GM19468 (cell line): ENCODE results near the gene DDX59.
A peak's percentile ranks its signal among the peaks of the same experiment; 100 is the strongest.

Experiments
- ATAC-seq: cut with Tn5 transposase; IDR thresholded peaks from one replicate; pipeline ENCODE4 v1.9.1; 2021; ENCODE audit warnings: mild to moderate bottlenecking, moderate library complexity, moderate number of reproducible peaks; ENCODE audit not compliant: unreplicated experiment; ENCODE audit errors: extremely low read depth

Gene DDX59

DNA sequence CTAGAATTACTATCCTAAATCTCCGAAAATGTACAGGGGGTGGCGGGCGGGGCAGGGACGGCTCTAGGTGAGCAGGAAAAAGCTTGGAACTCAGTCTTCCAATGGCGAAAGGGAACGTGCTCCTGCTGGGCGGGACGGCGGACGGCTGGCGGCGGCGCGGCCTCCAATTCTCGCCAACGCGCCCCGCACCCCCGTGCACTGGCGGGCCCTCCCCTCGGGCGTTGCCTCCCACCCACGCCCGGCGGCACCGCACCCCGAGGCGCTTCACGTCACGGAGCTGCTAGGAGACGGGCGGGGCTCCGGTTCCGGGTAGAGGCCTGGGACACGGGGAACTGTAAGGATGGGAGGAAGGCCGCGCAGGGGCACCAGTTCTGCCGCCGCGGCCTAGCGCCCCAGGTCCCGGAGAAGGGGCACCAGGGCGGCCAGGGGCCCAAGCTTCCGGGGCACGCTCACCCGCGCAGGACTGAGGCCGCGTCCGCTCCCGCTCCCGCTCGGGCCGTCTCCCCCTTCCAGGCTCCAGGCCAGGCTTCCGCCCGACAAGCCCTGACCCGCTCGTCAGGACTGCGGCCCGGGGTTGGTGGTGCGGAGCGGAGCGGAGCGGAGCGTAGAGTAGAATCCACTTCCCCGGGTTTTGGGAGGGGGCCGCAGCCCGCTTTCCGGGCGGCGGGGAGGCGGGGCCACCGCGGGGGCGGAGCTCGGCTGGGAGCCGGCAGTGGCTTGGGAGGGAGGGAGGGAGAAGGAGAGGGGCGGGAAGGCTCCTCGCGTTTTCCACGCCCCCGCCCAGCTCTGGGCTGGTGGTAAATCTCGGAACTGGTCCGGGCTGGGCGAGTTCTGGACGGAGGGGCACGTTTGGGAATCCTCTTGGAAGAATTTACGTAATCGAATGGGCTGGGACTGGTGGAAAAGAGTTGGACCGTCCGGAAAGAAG, at the start of gene DDX59:
DDX59 (minus strand) TSS at position 594 of the 928 bp plus-strand sequence. CDS start 3,167 bp downstream, outside the sequence.
- peak; percentile 86 for ATAC-seq

DNA sequence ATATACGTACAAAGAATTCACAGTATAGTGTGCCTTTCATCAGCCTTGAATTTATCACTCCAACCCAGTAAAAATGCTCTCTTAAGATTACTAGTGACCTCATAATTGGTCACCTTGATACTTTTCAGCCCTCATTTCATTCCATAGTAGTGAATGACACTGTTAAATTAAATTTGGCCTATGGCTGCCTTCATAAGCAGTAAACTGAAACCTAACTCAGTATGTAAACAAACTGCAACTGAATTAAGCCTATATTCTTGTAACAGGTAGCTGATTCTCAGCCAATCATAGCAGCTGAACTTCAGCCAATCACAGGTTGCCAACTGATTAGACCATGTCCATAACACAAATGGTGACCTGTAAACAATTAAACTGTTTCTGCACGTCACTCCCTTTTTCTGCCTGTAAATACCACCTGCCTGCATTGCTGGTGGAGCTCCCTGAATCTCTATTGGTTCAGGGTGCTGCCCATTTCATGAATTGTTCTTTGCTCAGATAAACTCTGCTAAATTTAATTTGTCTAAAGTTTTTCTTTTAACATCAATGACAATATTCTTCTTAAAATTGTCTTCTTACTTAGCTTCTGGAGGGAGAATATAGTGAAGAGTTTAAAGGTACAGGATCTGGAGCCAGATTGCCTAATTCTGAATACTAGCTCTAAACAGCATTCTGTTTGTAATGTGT, 44.9 kb upstream of the DDX59 start:
- ATAC-seq, result no peak

DNA sequence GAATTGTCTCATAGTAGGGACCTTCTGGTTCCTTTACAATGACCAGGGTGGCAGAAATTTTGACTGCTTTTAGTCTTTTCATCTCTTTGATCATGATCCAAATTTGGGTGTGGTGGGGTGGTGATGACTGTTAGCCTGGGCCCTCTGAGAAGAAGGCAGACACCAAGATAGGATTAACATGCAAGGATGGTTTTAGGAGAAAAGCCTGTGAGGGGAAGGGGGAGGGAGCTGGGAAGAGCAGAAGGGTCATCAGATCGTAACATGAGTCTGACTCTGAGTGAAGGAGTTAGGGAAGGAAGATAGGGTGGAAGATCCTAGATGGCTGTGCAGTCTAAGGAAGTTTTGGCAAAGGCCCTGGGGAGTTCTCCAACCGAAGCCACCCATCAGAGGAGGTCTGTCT, 40.5 kb upstream of the DDX59 start:
- ATAC-seq, result no peak

DNA sequence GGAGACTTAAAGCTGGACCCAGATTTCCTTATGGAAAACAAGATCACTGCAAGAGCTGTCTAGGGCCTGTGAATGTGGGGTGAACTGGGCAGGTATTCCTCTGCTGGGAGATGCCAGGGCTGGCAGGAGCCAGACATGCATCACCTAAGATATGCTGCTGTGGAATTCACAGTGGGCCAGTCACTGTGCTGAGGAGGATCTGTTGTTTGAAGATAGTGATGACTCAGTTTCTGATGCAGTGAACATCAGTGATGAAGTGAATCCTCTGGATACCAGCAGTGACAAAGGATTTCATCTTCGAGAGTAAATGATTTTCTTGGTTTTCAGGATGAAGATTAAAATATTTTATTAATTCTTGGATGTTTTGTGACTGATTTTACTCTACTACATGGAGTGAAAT, 39.1 kb upstream of the DDX59 start:
- ATAC-seq, result no peak

GRCh38 chr1:200708161-200708560, 38.5 kb upstream of the DDX59 start:
- no peak for ATAC-seq

GRCh38 chr1:200707116-200707515, 37.4 kb upstream of the DDX59 start:
- ATAC-seq, result no peak

DNA sequence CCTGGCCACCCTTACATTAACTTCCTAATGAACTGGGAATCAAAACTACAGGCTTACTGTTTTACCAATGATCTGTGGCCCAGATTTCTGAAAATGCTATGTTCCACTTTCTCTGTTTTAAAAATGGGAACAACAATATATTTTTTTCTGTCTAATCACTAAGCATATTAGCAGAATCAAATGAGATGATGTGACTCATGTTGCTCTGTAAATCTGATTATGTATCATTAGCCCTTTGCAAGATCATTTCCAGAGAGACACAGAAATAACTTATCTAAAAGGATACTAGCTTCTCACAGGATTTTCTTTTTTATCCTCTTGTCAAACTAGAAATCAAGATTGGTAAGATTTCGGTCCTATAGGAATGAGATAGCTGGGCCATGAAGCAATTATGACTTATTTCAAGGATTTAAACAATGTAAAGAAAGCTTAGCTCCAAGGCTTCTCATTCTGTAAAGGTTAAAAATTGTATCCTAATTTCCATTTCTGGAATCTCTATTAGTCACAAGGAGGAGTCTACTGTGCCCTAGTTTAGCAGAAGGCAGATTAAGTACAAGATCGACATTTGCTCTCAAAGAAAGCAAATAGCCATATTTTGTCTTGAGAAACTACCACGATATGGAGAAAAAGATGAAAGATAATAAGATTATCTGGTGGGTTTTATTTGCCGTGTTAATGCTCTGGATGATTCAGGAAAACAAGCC, 36.6 kb upstream of the DDX59 start:
- ATAC-seq, result no peak

DNA sequence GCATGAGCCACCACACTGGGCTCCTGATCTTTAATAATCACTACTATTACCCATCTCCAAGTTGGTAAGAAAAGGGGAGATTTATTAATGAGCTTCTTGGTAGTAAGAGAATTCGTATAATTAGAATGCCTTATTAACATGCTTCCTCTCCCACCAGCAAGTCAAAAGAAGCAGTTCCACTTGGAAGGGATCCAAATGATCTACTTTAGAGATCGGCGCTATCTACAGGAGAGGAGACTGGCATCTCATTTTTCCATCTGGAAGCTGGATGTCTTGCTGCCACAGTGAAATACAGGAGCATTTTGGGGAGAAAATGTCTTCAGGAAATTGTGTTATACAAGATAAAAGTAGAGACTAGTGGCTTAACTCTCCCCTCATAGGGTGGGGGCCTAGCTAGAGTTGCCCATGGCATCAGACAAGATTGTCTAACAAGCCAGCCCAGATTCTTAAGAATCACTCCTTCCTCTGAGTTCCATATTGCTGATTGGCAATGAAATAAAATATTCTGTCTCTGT, 35.3 kb upstream of the DDX59 start:
- no peak for ATAC-seq

DNA sequence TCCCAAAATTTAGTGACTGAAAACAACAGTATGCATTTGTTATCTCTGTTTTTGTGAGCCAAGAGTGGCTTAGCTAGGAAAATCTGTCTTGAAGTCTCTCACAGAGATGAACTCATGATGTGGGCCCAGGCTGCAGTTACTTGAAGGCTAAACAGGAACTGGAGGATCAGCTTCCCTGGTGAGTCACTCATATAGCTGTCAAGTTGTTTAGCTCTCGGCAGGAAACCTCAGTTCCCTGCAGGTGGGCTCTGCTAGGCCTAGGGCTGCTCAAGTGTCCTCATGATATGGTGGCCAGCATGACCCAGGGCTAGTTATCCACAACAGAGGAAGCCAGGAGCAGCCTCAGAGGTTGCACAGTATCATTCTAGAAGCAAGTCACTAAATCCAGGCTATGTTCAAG, 30.2 kb upstream of the DDX59 start:
- ATAC-seq, result no peak

DNA sequence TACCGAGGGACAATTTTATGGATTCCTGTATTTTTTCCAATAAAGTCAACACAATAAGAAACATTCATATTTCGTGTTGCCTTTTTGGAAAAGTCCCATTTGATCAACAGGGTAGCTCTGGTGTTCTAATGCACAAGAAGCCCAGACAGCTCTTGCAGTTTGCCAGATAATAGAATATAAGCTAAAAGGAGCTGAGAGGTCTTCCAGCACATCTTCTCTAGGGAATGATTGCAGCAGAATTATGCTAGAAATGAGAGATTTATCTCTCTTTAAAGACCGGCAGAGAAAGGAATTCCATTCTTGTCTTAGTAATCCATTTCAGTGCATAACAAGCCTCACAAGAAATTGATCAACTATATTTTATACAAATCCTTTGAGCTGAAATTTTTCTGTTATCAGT, 25.0 kb upstream of the DDX59 start:
- ATAC-seq, result no peak

DNA sequence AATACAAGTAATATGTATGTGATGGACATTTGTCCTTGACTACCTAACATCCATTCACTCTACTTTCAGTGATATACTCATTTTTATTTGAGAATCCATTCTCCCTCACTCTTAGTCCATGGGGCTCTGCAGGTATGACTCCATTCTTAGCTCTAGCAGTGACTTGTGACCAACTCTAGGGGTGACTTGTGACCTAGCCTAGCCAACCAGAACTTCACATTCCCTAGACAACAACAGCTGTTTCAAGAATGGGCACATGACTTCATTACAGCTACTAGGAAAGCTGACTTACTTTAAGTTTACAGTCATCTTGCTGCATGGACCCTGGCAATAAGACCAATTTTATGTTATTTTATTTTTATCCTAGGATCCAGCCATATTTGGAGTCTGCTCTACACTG, 23.6 kb upstream of the DDX59 start:
- ATAC-seq, result no peak

DNA sequence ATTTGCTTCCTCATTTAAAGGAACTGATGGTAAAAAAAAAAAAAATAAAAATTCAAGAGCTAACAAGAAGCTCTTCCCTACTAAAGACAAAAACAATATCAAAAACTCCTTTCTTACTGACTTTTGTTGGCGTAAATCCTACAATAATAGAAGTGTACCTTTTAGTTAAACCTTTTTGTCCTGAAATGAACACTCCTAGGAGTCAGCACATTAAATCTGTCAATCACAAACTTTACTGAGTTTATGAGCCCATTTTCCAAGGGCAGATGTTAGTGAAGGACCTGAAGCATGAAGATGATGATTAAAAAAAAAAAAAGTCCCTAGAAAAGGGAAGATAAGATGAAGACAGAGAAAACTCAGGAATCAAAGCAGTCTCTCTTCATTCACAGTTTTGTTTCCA, 22.6 kb upstream of the DDX59 start:
- ATAC-seq, result no peak

- ATAC-seq, result no peak
Measured at GRCh38 chr1:200686620-200687019, 16.9 kb upstream of the DDX59 start.

GRCh38 chr1:200684015-200684414, 14.3 kb upstream of the DDX59 start:
- no peak for ATAC-seq

- no peak for ATAC-seq
Measured at GRCh38 chr1:200683298-200683697, 13.6 kb upstream of the DDX59 start.

DNA sequence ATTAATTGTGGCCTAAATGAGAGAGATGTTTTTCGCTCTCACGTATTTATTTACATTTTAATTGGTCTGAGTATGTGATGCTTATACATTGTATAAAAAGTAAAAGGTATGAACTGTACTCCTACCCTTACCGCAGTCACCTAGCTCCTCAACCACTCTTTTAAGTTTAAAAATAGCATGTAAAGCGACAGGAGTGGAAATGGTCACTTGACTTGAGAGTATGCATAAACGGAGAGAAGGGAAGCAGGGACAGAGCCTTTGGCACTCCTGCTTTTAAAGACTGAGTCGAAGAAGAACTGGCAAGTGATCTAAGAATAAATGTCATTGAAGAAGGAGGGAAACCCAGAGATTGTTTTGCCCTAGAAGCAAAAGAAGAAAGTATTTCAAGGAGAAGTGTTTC, 11.5 kb upstream of the DDX59 start:
- ATAC-seq, result no peak

DNA sequence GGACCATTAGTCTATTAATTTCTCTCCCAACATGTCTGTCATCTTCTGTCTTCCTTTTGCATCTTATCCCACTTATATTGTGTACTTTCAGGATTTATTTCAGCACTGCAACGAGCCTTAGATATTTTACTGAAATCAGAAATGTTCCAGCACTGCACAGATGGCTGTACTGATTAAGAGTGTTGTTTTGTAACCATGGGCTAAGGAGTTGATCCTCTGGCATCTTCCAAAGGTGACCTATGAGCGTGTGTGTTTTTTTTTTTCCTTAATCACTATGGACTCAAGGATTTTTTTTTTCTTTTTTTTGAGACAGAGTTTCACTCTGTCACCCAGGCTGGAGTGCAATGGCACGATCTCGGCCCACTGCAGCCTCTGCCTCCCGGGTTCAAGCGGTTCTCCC, 7.1 kb upstream of the DDX59 start:
- ATAC-seq, result no peak

DNA sequence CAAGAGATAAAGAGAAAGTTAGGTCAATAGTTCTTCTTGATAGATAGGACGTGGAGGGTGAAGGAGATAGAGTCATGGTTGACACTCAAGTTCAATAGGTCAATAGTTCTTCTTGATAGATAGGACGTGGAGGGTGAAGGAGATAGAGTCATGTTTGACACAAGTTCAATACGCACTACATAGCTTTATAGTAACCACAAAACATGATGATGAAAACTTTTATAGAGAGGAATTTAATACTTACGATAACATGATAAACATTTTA, 5.8 kb upstream of the DDX59 start:
- ATAC-seq, result no peak

GRCh38 chr1:200674838-200675587, 5.3 kb upstream of the DDX59 start:
- no peak for ATAC-seq
